Memory B cell (primary cell): ENCODE results near the gene GALNT17.
"Not testable (repeated sequence)": the region's sequence is repeated elsewhere in the genome, so short reads cannot be mapped to it uniquely, and the experiment has no call there.

ENCODE experiments used
- ATAC-seq: fragments of 150-1000 bp; cut with Tn5 transposase; 2 replicates; pipeline ENCODE4 v1.10.0; 2021; ENCODE audit warnings: low read depth, mild to moderate bottlenecking, moderate library complexity
- DNase-seq, 2 donors: peaks; one replicate each; pipeline ENCODE4 v3.0.0; 2022; ENCODE audit warnings: low spot score in 2 of 2
- H3K27ac Mint-ChIP-seq: one replicate; pipeline ENCODE4 v1.8.0; 2022; ENCODE audit warnings: mild to moderate bottlenecking, moderate library complexity, mixed read lengths
- H3K27me3 Mint-ChIP-seq: one replicate; pipeline ENCODE4 v1.8.0; 2022; ENCODE audit warnings: mixed read lengths
- H3K36me3 Mint-ChIP-seq: one replicate; pipeline ENCODE4 v1.8.0; 2022; ENCODE audit warnings: mild to moderate bottlenecking, mixed read lengths
- H3K4me1 Mint-ChIP-seq: one replicate; pipeline ENCODE4 v1.8.0; 2022; ENCODE audit warnings: mixed read lengths
- H3K4me3 Mint-ChIP-seq: one replicate; pipeline ENCODE4 v1.8.0; 2022; ENCODE audit warnings: mild to moderate bottlenecking, moderate library complexity, mixed read lengths
- H3K9me3 Mint-ChIP-seq: one replicate; pipeline ENCODE4 v1.8.0; 2022; ENCODE audit warnings: mixed read lengths

GALNT17 gene

GRCh38 chr7:71633551-71634008 is 501.6 kb downstream of the GALNT17 start:
- Mint-ChIP-seq H3K36me3 (no peaks in the 10 kb centered on the region), H3K4me3 (no peak overlapping the region), H3K9me3 (peaks cover 11% of the 10 kb centered on the region), H3K27me3 (peaks cover 2% of the 10 kb centered on the region), H3K4me1 (no peaks in the 10 kb centered on the region), H3K27ac (no peak overlapping the region)
- DNase-seq (no peak), ATAC-seq (no peak)

- H3K4me1 Mint-ChIP-seq, result not testable (repeated sequence)
These were observed 503.9 kb downstream of the GALNT17 start for GRCh38 chr7:71635849-71636248.

GRCh38 chr7:71636329-71636728 is 504.4 kb downstream of the GALNT17 start:
- Mint-ChIP-seq H3K4me3 (no peak overlapping the region), H3K4me1 (no peaks in the 10 kb centered on the region), H3K9me3 (peaks cover 11% of the 10 kb centered on the region), H3K36me3 (no peaks in the 10 kb centered on the region), H3K27ac (no peak overlapping the region), H3K27me3 (peaks cover 2% of the 10 kb centered on the region)
- no peak for DNase-seq
- ATAC-seq, result no peak

More at GRCh38 chr7:71635849-71636248, 503.9 kb downstream of the GALNT17 start:
- H3K36me3 Mint-ChIP-seq, ATAC-seq, H3K27ac Mint-ChIP-seq, H3K27me3 Mint-ChIP-seq, H3K4me3 Mint-ChIP-seq, DNase-seq: not testable (repeated sequence)
- peaks cover 11% of the 10 kb centered on the region for H3K9me3 Mint-ChIP-seq

GRCh38 chr7:71637578-71637977 is 505.6 kb downstream of the GALNT17 start:
- Mint-ChIP-seq H3K9me3 (peaks cover 9% of the 10 kb centered on the region), H3K27ac (no peak overlapping the region), H3K4me3 (no peak overlapping the region), H3K27me3 (no peaks in the 10 kb centered on the region), H3K36me3 (no peaks in the 10 kb centered on the region), H3K4me1 (no peaks in the 10 kb centered on the region)
- ATAC-seq (no peak), DNase-seq (no peak)

GRCh38 chr7:71638108-71638507 is 506.2 kb downstream of the GALNT17 start:
- Mint-ChIP-seq H3K27ac (no peak overlapping the region), H3K9me3 (peaks cover 9% of the 10 kb centered on the region), H3K36me3 (no peaks in the 10 kb centered on the region), H3K27me3 (no peaks in the 10 kb centered on the region), H3K4me3 (no peak overlapping the region), H3K4me1 (no peaks in the 10 kb centered on the region)
- no peak for DNase-seq
- no peak for ATAC-seq

- Mint-ChIP-seq H3K4me3 (no peak overlapping the region), H3K27ac (no peak overlapping the region), H3K36me3 (no peaks in the 10 kb centered on the region), H3K4me1 (no peaks in the 10 kb centered on the region), H3K9me3 (peaks cover 9% of the 10 kb centered on the region), H3K27me3 (no peaks in the 10 kb centered on the region)
- no peak for ATAC-seq
- no peak for DNase-seq
These were observed 507.6 kb downstream of the GALNT17 start for GRCh38 chr7:71639382-71640085.

GRCh38 chr7:71643031-71643430 is 511.1 kb downstream of the GALNT17 start:
- H3K9me3 Mint-ChIP-seq, H3K4me3 Mint-ChIP-seq, H3K4me1 Mint-ChIP-seq, H3K27me3 Mint-ChIP-seq, DNase-seq, H3K27ac Mint-ChIP-seq, ATAC-seq, H3K36me3 Mint-ChIP-seq: not testable (repeated sequence)

GRCh38 chr7:71645836-71646235 is 513.9 kb downstream of the GALNT17 start:
- Mint-ChIP-seq H3K4me1 (no peaks in the 10 kb centered on the region), H3K27ac (no peak overlapping the region), H3K27me3 (no peaks in the 10 kb centered on the region), H3K36me3 (no peaks in the 10 kb centered on the region), H3K4me3 (no peak overlapping the region), H3K9me3 (peaks cover 10% of the 10 kb centered on the region)
- DNase-seq, result no peak
- ATAC-seq, result no peak

- no peak for ATAC-seq
- DNase-seq, result no peak
- Mint-ChIP-seq H3K4me1 (no peaks in the 10 kb centered on the region), H3K27me3 (no peaks in the 10 kb centered on the region), H3K4me3 (no peak overlapping the region), H3K27ac (no peak overlapping the region), H3K36me3 (no peaks in the 10 kb centered on the region), H3K9me3 (peaks cover 10% of the 10 kb centered on the region)
These were observed 517.9 kb downstream of the GALNT17 start for GRCh38 chr7:71649812-71650211.

- H3K9me3 Mint-ChIP-seq, result peaks cover 8% of the 10 kb centered on the region
- ATAC-seq, result no peak
- no peak overlapping the region for H3K27ac Mint-ChIP-seq
- no peak for DNase-seq
- H3K4me1 Mint-ChIP-seq, result no peaks in the 10 kb centered on the region
- no peaks in the 10 kb centered on the region for H3K36me3 Mint-ChIP-seq
- no peaks in the 10 kb centered on the region for H3K27me3 Mint-ChIP-seq
- no peak overlapping the region for H3K4me3 Mint-ChIP-seq
These were observed 518.9 kb downstream of the GALNT17 start for GRCh38 chr7:71650653-71651337.

- H3K27me3 Mint-ChIP-seq, result no peaks in the 10 kb centered on the region
- no peak overlapping the region for H3K27ac Mint-ChIP-seq
- H3K4me3 Mint-ChIP-seq, result no peak overlapping the region
- no peaks in the 10 kb centered on the region for H3K4me1 Mint-ChIP-seq
- ATAC-seq (no peak), DNase-seq (no peak)
- H3K36me3 Mint-ChIP-seq, result no peaks in the 10 kb centered on the region
- H3K9me3 Mint-ChIP-seq, result peaks cover 10% of the 10 kb centered on the region
These were observed 520.6 kb downstream of the GALNT17 start for GRCh38 chr7:71652510-71652909.

- ATAC-seq, result no peak
- no peaks in the 10 kb centered on the region for H3K27me3 Mint-ChIP-seq
- no peak overlapping the region for H3K27ac Mint-ChIP-seq
- H3K4me3 Mint-ChIP-seq, result no peak overlapping the region
- DNase-seq, result no peak
- no peaks in the 10 kb centered on the region for H3K36me3 Mint-ChIP-seq
- H3K4me1 Mint-ChIP-seq, result no peaks in the 10 kb centered on the region
- H3K9me3 Mint-ChIP-seq, result peaks cover 11% of the 10 kb centered on the region
These were observed 525.4 kb downstream of the GALNT17 start for GRCh38 chr7:71657386-71657785.

GRCh38 chr7:71659622-71660021 is 527.7 kb downstream of the GALNT17 start:
- no peaks in the 10 kb centered on the region for H3K27me3 Mint-ChIP-seq
- H3K27ac Mint-ChIP-seq, result no peak overlapping the region
- H3K9me3 Mint-ChIP-seq, result peaks cover 11% of the 10 kb centered on the region
- DNase-seq (no peak), ATAC-seq (no peak)
- no peaks in the 10 kb centered on the region for H3K4me1 Mint-ChIP-seq
- H3K36me3 Mint-ChIP-seq, result no peaks in the 10 kb centered on the region
- no peak overlapping the region for H3K4me3 Mint-ChIP-seq

GRCh38 chr7:71661671-71662224 is 529.8 kb downstream of the GALNT17 start:
- no peak for ATAC-seq
- no peaks in the 10 kb centered on the region for H3K36me3 Mint-ChIP-seq
- peaks cover 7% of the 10 kb centered on the region for H3K9me3 Mint-ChIP-seq
- H3K4me3 Mint-ChIP-seq, result no peak overlapping the region
- H3K4me1 Mint-ChIP-seq, result no peaks in the 10 kb centered on the region
- H3K27me3 Mint-ChIP-seq, result no peaks in the 10 kb centered on the region
- H3K27ac Mint-ChIP-seq, result no peak overlapping the region
- no peak for DNase-seq
